ENCODE measurements around the gene RXRA.

GRCh38 chr9:134369416-134370212 is 43.4 kb downstream of the RXRA start:
- TF ChIP-seq YY1 (IDR thresholded peaks at IDR 0.05; ENCODE audit: insufficient read depth, insufficient read length) (no peak), SUZ12 (IDR thresholded peaks at IDR 0.05; ENCODE audit: extremely low read depth, insufficient read depth, insufficient read length) (no peak)
